Kidney (tissue), 14 donors: ENCODE measurements around the gene SPECC1L. TPM values are rescaled to one million over a fixed set of nuclear protein-coding genes. Genes with fewer than 3 reads are reported as not detected.

ENCODE experiments used
- DNase-seq, 5 donors: peaks; one replicate each; pipeline ENCODE4 v3.0.0-alpha.2; 2013 to 2020
- FAIRE-seq: peaks from 2 replicates; lab custom pipeline; 2012; peaks lifted over from hg19 to GRCh38; lab: Jason Lieb, UNC
- H3K27ac ChIP-seq, 2 donors: one replicate each; pipeline ENCODE4 v1.7.0; 2013; ENCODE audit warnings: low read depth in 2 of 2, low read length in 2 of 2, inconsistent platforms in 1 of 2
- H3K27me3 ChIP-seq: one replicate; pipeline ENCODE4 v1.7.1; 2013; ENCODE audit warnings: low read length, inconsistent platforms; ENCODE audit not compliant: control insufficient read depth, insufficient read depth
- H3K36me3 ChIP-seq, 3 donors: one replicate each; pipeline versions ENCODE4 v1.7.0 to v1.7.1; 2013; ENCODE audit warnings: low read length in 3 of 3, control low read depth in 1 of 3, inconsistent platforms in 1 of 3; ENCODE audit not compliant: insufficient read depth in 3 of 3, control insufficient read depth in 2 of 3
- H3K4me1 ChIP-seq, 3 donors: one replicate each; pipeline versions ENCODE4 v1.7.0 to v1.7.1; 2013; ENCODE audit warnings: low read length in 3 of 3, inconsistent platforms in 1 of 3, low read depth in 1 of 3; ENCODE audit not compliant: control insufficient read depth in 2 of 3, insufficient read depth in 2 of 3
- H3K4me3 ChIP-seq, 3 donors: one replicate each; pipeline versions ENCODE4 v1.7.0 to v1.8.1; 2013; ENCODE audit warnings: low read length in 3 of 3, control low read depth in 1 of 3, inconsistent platforms in 1 of 3
- H3K9ac ChIP-seq, 3 donors: one replicate each; pipeline versions ENCODE4 v1.7.0 to v1.7.1; 2013; ENCODE audit warnings: low read length in 3 of 3, control low read depth in 1 of 3, inconsistent platforms in 1 of 3
- H3K9me3 ChIP-seq, 3 donors: one replicate each; pipeline versions ENCODE4 v1.7.0 to v1.7.1; 2013; ENCODE audit warnings: low read length in 3 of 3, control low read depth in 1 of 3, inconsistent platforms in 1 of 3; ENCODE audit not compliant: control insufficient read depth in 2 of 3, insufficient read depth in 1 of 3
- CTCF ChIP-seq: IDR thresholded peaks from 3 replicates; pipeline ENCODE4 v1.5.1; 2012; ENCODE audit warnings: mild to moderate bottlenecking, moderate library complexity, borderline replicate concordance; ENCODE audit not compliant: insufficient read depth; ENCODE audit errors: extremely low read depth
- intact Hi-C: fragments of 100-400 bp; cut with DNase I; formaldehyde crosslinking; loops from one replicate; pipeline ENCODE4 v1.11.1; 2022
- polyA plus RNA-seq: library from polyadenylated mRNA; stranded (reverse); fragments of 350-450 nt; fragmentation: Illumina TruSeq; extraction: RNeasy Lipid Tissue Mini Kit (QIAGEN cat#74804); gene quantifications from one replicate; pipeline ENCODE4 v1.2.3, GENCODE V29; 2014; ENCODE audit warnings: low read depth, low replicate concordance; ENCODE audit not compliant: insufficient read depth
- total RNA-seq: library from RNA; stranded (reverse); fragmentation: NEBNext Ultra II Directional; extraction: Animal tissue kit (Norgen Biotek cat#: 25700); gene quantifications from one replicate; pipeline ENCODE4 v1.2.1, GENCODE V29; 2021
- donor health status: control.
- donor health status: control.
- donor health status: control.
- donor health status: control.
- donor health status: control.
- donor health status: DM: yes; HTN: yes; CAD: no.
- donor health status: Normal renal cell carcinoma (clear cell type).

SPECC1L gene
- total and polyA plus RNA-seq, 2 donors from 2014 or later, result 11.1 to 65.8 TPM

- intact Hi-C loops, result no loop called here
- Histone ChIP-seq H3K27me3 (no peaks in the 10 kb centered on the region), H3K36me3 (peaks cover 0 to 17% (median 5%) of the 10 kb centered on the region in 3 donors), H3K9ac (no peak overlapping the region), H3K9me3 (peaks cover 0 to 5% (median 0%) of the 10 kb centered on the region in 3 donors), H3K4me1 (peaks cover 0 to 26% (median 9%) of the 10 kb centered on the region in 3 donors), H3K4me3 (no peak overlapping the region), H3K27ac (no peak overlapping the region)
- DNase-seq (peak in 2 of 5 donors; percentile 3 to 16), FAIRE-seq (no peak)
- TF ChIP-seq CTCF, result no peak
Measured at GRCh38 chr22:24357547-24357946, 86.9 kb downstream of the SPECC1L start.

DNA sequence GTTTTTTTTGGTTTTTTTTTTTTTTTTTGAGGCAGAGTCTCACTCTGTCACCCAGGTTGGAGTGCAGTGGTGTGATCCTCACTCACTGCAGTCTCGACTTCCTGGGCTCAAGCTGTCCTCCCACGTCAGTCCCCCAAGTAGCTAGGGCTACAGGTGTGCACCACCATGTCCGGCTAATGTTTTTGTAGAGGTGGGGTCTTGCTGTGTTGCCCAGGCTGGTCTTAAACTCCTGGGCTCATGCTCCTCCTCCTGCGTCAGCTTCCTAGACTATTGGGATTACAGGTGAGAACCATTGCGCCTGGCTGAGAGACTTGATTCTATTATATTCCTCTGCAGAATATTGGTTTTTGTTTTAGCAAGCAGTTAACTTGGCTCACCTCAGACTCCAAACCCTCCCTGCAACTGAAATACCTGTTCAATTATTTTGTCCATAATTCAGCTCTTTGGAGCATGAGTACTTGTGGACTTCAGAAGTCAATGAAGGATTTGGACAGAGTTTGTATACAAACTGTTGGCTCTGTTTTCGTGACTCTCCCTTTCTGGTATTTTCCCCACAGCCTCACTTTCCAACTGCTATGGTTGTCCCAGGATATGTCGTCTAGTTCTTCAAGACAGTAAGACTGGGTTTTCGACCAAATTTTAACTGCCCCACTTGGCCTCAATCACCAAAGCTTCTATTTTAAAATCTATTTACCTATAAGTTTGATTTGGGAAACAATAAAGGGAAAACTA, 87.6 kb downstream of the SPECC1L start:
- no peak for TF ChIP-seq CTCF
- Histone ChIP-seq H3K9me3 (peaks cover 0 to 5% (median 0%) of the 10 kb centered on the region in 3 donors), H3K4me3 (no peak overlapping the region), H3K27me3 (no peaks in the 10 kb centered on the region), H3K9ac (no peak overlapping the region), H3K4me1 (peaks cover 0 to 26% (median 9%) of the 10 kb centered on the region in 3 donors), H3K27ac (no peak overlapping the region), H3K36me3 (peaks cover 0 to 21% (median 6%) of the 10 kb centered on the region in 3 donors)
- intact Hi-C loops, result no loop called here
- FAIRE-seq (no peak), DNase-seq (no peak)

- intact Hi-C loops, result no loop called here
- no peaks in the 10 kb centered on the region for H3K9me3 ChIP-seq
- H3K4me1 ChIP-seq, result peaks cover 0 to 26% (median 9%) of the 10 kb centered on the region in 3 donors
- peak overlapping the region in 1 of 2 donors; percentile 18 for H3K27ac ChIP-seq
- H3K9ac ChIP-seq, result no peak overlapping the region
- peak in 2 of 5 donors; percentile 9 to 20 for DNase-seq
- peaks cover 2 to 18% (median 3%) of the 10 kb centered on the region in 3 donors for H3K36me3 ChIP-seq
- no peak overlapping the region for H3K4me3 ChIP-seq
- no peak for TF ChIP-seq CTCF
- no peaks in the 10 kb centered on the region for H3K27me3 ChIP-seq
- no peak for FAIRE-seq
Measured at GRCh38 chr22:24359452-24360120, 89.0 kb downstream of the SPECC1L start.
